Panc1 (cell line): ENCODE results near the gene KIF25.

ENCODE experiments used
- CTCF ChIP-seq: fragments of 450-650 bp; IDR thresholded peaks from 2 replicates; pipeline ENCODE4 v1.5.1; 2017; ENCODE audit warnings: mild to moderate bottlenecking
- POLR2AphosphoS5 ChIP-seq: IDR thresholded peaks from 2 replicates; pipeline ENCODE4 v1.6.1; 2012; ENCODE audit warnings: mild to moderate bottlenecking, low read depth, low read length, moderate library complexity
- SIN3A ChIP-seq: IDR thresholded peaks from 2 replicates; pipeline ENCODE4 v1.6.1; 2012; ENCODE audit warnings: low read depth, mild to moderate bottlenecking, low read length, moderate library complexity, borderline replicate concordance; ENCODE audit not compliant: insufficient read depth

DNA sequence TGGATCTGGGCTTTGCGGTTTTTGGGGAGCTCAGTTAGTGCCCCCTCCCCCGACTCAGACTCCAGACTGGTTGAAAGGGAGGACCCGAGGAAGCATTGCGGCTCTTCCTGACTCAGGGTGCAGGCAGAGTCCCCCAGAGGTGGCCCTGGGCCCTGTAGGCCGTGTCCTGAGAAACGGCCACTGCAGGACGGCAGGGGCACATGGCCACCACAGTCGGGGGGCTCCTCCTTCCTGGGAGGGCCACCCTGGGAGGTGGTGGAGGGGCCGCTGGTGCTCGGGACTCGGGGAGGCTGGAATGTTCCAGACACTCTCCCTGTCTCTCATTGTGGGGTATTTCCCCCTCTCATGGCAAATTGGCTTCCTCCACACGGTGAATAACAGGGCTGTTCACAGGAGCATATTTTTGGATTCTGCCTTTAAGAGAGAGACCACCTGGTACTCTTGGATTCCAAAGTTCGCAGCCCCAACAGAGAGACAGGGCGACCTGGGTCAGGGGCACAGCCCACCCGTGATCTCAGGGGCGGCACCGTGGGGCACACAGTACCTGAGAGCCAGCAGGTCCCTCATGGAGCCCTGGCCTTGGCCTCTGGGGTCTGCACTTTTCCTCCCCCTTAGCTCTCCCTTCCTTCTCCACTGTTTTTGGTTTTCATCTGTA is 45.8 kb downstream of the KIF25 start:
- no peak for TF ChIP-seq CTCF
- no peak for TF ChIP-seq SIN3A
- TF ChIP-seq POLR2AphosphoS5 = no peak
